Measurements from ENCODE around the gene SEMA6A.

GRCh38 chr5:116544531-116545241 lies 29.9 kb downstream of the SEMA6A start:
- no peak for TF ChIP-seq CTCF (IDR thresholded peaks at IDR 0.05)
- no peak for TF ChIP-seq POLR2A (IDR thresholded peaks at IDR 0.05)

Measured in right lobe of liver (tissue), 4 donors.